GM21737 (cell line): ENCODE measurements around the gene TMEM63A.
"Not testable (repeated sequence)": the region's sequence is repeated elsewhere in the genome, so short reads cannot be mapped to it uniquely, and the experiment has no call there.

Source experiments
- ATAC-seq: cut with Tn5 transposase; IDR thresholded peaks from one replicate; pipeline ENCODE4 v1.9.1; 2021; ENCODE audit warnings: mild to moderate bottlenecking, moderate library complexity; ENCODE audit not compliant: unreplicated experiment

Gene TMEM63A

DNA sequence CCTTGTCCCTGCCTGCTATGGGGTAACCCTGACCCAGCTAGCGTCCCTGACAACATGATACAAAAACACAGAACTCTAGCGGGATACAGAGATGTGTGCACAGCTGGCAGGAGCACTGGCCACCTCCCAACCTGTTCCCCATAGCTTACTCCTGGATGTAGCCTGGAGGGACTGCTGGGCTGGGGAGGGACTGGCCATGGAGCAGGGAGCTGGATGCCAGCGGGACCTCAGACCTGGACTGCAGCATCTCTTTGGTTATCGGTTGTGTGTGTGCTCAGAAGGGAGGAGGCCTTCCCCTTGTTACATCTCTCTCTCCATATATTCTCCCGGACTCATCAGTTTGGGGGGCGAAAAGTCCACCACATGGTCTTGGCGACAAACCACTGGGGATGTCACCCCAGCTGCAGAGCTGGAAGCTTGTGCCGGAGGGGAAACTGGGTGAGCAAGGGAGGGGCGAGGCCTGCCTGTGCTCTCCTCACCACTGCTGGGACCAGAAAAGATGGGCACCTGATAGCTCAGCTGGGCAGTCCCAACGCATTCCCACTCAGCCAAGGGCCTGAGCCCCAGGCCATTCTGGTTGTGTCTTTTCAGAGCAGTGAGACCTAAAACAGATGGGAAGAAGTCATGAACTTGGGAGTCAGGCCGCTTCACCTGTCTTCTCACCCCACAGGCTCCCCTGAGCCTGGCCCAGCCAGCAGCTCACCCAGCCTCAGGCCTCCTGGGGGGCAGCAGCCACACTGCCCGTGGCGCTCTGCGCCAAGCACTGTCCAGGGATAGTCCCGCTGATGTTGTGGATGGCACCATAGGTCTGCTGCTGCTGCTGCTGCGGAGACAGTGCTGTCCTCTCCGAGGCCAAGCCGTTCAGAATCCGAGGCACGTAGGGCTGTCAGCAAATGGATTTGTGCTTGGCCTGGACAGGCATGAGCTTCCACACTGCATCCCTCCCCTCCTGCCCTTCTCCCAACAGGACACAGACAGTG, 35.6 kb downstream of the TMEM63A start:
- no peak for ATAC-seq

DNA sequence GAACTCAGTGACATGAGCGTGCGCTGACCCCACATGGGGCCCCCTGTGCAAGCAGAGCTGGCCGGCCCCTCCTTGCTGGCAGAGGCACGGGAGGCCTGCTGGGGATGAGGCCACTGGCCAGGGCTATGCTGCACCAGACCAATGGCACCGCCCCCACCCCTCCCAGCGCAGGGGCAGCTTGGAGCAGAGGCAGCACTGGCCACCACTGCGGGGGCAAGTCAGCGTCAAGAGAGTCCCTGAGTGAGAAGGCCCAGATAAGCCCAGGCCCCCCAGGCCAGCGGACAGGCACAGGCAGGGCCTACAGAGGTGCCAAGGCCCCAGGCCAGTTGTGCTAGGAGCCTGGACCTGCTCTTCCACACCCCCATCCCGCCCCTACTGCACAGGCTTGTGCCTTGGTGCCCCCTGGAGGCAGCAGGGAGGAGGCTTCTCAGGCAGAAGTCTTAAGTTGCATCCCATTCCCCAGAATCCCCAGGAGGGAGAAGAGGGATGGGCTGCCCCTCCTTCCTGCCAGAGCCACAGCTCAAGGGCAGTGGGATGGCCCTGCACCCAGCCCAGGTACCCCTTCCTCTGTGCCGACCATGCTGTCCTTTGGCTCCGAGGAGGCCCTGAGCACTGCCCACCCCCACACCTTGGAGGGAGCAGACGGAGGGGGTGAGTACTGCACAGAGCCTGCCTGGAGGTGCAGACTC, 36.5 kb downstream of the TMEM63A start:
- no peak for ATAC-seq

DNA sequence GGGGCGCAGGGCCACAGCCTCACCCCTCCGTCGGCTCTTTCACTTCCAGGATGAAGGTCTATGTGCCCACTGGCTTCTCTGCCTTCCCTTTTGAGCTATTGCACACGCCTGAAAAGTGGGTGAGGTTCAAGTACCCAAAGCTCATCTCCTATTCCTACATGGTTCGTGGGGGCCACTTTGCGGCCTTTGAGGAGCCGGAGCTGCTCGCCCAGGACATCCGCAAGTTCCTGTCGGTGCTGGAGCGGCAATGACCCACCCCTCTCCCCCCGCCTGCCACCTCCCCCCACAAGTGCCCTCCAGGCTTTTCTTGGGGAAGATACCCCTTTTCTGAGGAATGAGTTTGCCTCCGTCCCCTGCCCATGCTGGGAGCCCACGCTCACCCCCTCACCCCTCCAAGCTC, 37.1 kb downstream of the TMEM63A start:
- no peak for ATAC-seq

DNA sequence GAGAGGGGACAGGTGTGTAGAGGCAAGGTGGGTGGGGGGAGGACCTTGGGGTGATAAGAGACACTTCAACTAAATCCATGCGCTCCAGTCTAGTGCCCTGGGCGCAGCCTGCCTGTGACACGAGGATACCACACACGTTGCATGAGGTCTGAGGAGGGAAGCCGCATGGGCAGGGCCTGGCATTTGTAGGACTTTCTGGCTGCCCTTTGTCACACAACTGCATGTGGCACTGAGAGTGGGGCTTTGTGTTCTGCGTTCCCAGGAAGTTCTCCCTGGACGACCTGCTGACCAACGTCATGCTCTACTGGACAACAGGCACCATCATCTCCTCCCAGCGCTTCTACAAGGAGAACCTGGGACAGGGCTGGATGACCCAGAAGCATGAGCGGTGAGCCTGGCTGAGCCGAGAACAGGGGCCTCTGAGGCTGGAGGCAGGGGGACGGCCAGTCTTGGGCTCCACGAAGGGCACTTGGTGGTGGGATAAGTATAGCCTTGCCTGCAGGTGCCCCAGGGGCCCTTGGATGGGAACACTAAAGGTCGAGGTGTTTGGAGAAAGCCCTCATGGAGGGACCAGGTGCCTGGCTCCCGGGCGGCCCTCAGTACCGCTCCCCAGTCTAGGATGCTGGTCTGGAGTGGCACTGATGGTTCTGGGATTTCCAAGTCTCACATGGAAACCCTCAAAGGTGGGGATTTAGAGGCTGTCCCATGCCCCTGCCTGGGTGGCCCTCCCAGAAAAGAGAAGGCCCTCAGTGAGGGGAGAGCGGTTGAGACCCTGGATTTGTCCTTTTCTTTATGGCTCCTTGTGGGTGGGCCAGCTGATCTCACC, 37.7 kb downstream of the TMEM63A start:
- ATAC-seq = no peak

DNA sequence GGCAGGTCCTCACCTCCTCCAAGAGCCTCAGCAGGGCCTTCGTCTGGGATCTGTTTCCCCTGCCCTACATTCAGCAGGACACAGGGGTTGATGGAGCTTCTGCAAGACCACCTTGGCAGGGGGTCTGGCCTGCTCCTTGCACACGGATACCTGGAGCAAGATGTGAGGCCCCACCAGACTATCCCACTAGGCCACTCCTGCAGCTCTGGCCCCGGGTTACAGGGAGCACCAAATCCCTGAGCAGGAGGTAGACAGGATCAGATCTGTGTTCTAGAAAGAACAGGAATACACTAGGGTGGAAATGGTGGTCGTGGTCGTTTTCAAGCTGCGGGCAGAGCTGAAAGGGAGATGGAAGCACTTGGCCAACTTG, 38.8 kb downstream of the TMEM63A start:
- no peak for ATAC-seq

DNA sequence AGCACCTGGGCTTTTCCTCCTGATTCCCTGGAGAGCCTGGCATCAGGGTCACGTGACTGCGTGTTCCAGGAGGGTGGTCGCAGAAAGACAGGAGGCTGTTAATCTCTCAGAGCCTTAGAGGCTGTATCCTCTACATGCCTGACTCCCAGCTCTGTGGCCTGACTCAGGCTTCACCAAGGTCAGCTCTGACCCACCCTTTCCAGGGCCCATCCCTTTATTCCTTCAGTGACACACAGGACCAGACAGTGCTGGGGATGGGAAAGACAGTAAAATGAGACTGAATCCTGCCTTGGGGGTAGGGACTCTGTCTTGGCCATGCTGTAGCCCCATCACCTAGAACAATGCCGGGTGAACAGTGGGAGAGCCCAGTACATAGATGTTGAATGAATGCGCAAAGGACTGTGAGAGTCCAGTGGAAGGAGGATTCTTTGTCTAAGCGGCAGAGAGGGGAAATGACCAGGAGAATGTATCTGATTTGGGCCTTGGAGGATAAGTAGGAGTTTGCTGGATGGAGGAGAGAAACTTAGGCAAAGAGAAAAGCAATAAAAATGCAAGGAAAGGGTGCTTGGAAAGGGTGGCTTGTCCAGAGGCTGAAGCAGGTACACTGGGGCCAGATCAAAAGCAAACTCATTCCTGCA, 39.3 kb downstream of the TMEM63A start:
- no peak for ATAC-seq

DNA sequence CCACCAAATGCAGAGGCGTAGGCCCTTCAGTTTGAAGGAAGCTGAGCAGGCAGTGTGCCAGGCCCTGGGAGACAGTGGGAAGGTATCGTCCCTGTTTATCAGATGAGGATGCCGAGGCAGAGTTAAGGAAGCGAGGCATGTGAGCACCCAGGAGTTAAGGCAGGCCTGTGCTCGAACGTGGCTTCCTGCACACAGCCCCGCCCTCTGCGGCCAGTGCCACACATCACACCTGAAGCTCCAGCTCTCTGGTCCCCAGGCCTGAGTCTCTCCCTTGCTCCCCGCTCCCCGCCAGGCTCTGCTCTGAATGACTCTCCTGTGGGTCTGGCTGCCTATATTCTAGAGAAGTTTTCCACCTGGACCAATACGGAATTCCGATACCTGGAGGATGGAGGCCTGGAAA, 40.1 kb downstream of the TMEM63A start:
- no peak for ATAC-seq

DNA sequence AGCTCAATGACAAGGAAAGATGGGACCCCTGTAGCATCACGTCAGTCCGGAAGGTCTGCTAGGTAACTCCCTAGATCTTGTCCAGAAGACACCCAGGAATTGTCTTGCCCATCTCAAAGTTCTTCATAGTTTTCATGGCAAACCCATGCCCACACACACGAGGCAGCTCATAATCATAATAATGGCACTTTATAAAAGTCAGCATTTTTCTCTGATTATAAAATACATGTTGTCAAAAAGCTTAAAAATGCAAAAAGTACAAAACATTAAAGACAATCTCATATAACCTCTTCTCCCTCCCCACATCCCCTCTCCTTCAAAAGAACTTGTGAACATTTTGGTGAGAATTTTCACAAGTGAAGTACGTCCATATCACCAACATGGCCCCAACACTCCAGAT, 41.5 kb downstream of the TMEM63A start:
- no peak for ATAC-seq

DNA sequence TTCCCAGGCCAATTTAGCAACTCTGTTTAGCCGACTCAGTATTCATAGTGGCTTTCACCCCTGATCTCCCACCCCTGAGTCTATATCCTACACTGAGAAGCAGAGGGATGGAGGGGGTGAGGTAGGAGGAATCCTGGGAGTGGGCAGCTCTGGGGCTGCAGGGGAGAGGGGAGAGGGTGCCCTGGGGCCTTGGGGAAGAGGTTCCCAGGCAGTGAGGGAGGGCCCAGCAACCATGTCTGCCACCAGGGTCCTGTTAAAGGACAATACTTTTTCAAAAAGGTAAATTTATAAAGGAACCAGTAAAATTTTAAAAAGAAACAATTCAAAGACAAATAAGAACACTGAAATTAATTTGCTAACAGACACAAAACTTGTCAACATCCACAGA, 42.0 kb downstream of the TMEM63A start:
- ATAC-seq = no peak

DNA sequence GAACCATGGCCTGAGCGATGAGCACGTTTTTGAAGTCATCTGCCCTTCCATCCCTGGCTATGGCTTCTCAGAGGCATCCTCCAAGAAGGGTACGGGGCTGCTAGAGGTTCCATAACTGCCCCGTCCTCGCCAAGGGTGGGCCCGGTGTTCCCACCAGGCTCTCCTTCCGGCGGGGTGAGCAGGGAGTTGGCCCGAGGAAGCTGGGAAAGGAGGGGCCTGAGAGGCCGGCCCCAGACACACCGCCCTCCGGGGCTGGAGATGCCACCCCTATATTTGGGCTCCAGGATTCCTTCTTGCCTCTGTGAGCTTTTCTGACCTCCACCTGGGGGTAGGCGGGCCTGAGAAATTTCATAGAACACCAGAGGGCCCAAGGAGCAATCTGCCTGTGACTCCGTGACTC, 43.4 kb downstream of the TMEM63A start:
- no peak for ATAC-seq

DNA sequence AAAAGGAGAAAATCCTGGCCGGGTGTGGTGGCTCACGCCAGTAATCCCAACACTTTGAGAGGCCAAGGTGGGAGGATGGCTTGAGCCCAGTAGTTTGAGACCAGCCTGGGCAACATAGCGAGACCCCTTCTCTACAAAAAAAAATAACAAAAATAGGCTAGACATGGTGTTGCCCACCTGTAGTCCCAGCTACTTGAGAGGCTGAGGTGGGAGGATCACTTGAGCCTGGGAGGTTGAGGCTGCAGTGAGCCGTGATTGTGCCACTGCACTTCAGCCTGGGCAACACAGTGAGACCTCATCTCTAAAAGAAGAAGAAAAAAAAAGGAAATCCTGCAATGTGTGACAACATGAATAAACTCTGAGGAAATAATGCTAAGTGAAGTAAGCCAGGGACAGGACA, 45.9 kb downstream of the TMEM63A start:
- ATAC-seq = not testable (repeated sequence)

DNA sequence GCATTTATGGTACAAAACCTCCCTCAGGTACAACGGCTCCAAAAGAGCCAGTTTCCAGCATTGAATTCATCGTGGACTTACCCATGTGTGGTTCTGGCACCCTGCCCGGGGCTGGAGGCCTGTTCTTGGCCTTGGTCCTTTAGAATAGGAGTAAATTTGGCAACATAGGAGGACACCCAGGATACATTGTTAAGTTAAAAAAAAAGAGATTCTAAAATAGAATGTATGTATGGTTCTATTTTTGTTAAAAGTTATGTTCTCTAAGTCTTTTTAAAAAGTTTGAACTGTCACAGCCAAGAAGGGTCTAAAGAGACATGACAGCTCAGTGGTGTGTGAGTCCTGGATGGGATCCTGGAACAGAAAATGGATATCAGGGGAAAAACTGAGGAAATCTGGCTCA, 46.3 kb downstream of the TMEM63A start:
- no peak for ATAC-seq

DNA sequence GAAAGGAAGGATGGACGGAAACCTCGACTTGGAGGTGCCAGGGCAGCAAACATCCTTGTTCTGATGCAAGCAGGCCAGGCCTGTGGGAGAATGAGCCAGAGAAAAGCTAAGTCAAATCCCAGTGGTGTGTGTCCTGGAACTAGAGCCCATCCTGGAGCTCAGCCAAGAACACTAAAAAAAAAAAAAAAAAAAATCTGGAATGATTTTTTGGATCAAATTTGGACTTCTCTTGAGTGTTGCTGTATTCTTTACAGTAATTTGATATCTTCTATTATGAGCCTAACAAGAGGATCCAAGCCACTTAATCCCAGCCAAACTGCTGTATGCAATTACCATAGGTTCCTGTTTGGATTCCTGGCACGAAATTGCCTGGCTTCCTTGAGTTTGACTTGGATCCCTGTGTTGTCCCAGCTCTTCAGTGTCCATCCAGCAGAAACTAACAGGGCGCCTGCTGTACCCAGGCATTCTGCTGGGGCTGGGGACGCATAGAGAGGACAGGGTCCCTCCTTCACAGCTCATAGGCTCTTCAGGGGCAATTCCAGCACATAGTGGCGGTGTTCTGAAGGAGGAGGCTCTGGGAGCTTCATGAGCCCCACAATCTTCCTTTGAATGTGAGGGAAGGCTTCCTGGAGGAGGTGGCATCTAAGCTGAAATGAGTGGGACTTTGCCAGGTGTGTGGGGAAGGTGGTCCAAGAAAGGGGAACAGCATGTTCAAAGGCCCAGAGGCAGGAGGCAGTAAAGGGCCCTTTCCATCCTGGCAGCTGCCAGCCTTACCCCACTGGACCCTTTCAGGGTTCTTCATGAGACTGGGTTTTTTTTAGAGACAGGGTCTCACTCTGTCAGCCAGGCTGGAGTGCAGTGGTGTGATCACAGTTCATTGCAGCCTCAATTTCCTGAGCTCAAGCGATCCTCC, 47.5 kb downstream of the TMEM63A start:
- no peak for ATAC-seq

DNA sequence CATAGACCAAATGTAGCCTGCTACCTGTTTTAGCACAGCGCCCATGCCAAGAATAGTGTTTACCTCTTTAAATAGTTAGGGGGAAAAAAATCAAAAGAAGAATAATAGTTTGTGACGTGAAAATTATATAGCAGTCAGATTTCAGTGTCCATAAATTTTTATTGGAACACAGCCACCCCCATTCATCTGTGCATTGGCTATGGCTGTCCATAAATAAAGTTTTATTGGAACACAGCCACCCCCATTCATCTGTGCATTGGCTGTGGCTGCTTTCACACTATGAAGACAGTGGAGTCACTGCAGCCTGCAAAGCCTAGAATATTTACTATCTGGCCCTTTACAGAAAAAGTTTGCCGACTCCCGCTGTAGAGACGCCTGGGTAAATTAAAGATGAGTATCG, 51.3 kb downstream of the TMEM63A start:
- ATAC-seq = no peak

DNA sequence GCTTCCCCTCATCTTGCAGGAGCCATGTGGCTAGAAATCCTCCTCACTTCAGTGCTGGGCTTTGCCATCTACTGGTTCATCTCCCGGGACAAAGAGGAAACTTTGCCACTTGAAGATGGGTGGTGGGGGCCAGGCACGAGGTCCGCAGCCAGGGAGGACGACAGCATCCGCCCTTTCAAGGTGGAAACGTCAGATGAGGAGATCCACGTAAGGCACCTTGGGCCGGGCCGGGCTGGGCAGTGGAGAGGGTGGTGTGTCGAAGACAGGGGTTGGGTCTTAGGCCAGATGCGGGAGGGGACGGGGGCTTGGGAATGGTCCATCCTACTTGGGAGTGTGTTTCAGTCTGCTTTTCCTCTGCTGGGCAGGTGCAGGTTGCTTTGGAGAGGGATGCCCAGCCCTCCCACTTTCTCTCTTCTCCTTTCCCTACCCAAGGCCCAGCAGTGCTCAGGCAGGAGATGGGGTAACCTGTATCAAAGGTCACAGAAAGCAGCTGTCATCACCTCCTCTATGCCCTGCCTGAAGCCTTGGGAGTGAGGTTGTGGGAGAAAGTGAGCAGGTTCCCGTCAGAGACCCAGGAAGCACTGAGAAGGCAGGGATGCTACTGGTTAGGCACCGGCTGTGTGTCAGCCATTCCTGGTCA, 53.4 kb downstream of the TMEM63A start:
- no peak for ATAC-seq

DNA sequence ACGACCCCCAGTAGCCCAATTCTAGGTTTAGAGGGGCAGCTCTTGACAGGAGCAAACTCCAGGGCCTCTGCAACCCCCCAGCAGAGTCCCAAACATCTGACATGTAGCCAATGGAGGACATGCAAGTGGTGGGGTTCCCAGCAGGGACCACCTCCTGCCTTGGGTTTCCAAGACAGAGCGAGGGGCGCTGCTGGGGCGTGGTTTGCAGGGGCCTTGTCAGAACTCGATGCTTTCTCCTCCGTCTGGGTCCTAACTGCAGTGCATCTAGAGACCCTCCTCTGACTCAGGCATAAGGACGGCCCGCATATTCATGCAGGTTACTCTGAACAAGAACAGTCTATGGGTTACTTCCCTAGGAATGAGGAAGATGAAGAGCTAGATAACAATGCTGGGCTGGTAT, 55.1 kb downstream of the TMEM63A start:
- ATAC-seq = no peak

DNA sequence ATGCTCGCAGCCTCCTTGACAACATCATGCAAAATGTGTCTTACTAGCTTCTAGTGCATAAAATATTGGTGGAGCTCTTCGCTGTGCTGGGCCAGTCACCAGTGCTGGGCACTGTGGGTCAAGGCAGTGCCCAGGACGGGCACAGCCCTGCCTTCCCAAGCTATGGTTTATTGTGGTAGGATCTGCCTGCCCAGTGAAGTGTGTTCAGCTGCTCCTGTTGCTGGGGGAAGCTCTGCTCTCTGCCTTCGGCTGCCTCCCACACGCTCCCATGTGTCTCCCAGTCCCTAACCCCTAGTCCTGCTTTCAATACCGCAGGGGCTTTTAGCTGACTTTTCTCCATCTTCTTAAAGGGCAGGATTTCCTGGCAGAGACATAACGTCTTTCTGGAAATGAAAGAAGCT, 56.6 kb downstream of the TMEM63A start:
- no peak for ATAC-seq

DNA sequence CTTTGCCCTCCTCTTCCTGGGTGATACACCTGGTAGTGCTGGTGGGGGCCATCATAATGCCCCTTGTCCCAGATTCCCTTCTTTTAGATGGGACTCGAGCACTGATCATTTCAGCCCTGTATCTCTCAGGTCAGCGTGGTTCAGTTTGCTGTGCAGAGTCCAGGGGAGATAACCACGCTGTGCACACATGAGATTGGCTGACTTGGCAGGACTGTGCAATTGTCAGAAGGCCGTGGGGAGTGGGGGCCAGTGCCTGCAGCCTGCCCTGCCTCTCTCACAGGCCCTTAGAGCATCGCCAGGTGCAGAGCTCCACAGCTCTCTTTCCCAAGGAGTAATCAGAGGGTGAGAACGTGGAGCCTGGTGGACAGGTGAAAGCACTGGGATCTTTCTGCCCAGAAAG, 57.1 kb downstream of the TMEM63A start:
- no peak for ATAC-seq

DNA sequence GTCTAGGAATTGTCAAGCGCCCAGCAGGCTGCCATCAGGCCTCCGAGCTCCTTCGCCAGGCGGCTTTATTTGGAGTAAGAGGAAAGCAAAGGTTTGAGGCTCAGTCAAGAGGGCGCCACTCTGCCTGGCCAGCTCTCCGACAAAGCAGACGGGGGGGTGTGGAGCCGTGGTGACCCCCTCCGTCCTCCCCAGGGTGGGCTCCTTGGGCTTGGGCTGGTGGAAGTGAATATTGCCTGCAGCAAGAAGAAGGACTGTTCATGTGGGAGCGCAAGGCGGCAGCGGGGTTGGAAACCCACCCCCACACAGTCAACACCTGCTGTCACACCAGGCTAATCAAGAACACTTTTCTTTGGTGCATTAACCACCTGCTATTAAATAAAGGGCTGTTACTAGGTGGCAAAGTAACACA, 57.6 kb downstream of the TMEM63A start:
- no peak for ATAC-seq
